Neural cell (in vitro differentiated cells): ENCODE data around the gene CHRDL2. TPM values are rescaled to one million over a fixed set of nuclear protein-coding genes. Genes with fewer than 3 reads are reported as not detected.

ENCODE experiments used
- H2AFZ ChIP-seq: fragments of 200-600, 300-800 bp; sonication (generic), shearing (Covaris generic); 2 replicates; pipeline ENCODE4 v1.6.0; 2014; ENCODE audit warnings: low read depth, mild to moderate bottlenecking, antibody characterized with exemption, low read length, moderate library complexity
- H3F3A ChIP-seq: fragments of 200-600 bp; shearing (Covaris generic); 2 replicates; pipeline ENCODE4 v1.6.1; 2016; ENCODE audit warnings: mild to moderate bottlenecking, moderate library complexity, mixed read lengths, antibody characterized with exemption, low read length; ENCODE audit not compliant: insufficient read depth, poor library complexity, severe bottlenecking
- H3K27ac ChIP-seq: fragments of 200-600, 300-800 bp; sonication (generic), shearing (Covaris generic); 2 replicates; pipeline ENCODE4 v1.5.1; 2014; ENCODE audit warnings: mild to moderate bottlenecking, low read length, moderate library complexity
- H3K27me3 ChIP-seq: fragments of 300-800, 200-600 bp; sonication (generic), shearing (Covaris generic); 2 replicates; pipeline ENCODE4 v1.6.0; 2014; ENCODE audit warnings: mild to moderate bottlenecking, low read depth, low read length, moderate library complexity; ENCODE audit not compliant: insufficient read depth
- H3K36me3 ChIP-seq: fragments of 300-800, 200-600 bp; sonication (generic), shearing (Covaris generic); 2 replicates; pipeline ENCODE4 v1.5.1; 2014; ENCODE audit warnings: mild to moderate bottlenecking, antibody characterized with exemption, low read length, moderate library complexity; ENCODE audit not compliant: insufficient read depth
- H3K4me2 ChIP-seq: fragments of 300-800, 200-600 bp; sonication (generic), shearing (Covaris generic); 2 replicates; pipeline ENCODE4 v1.6.0; 2014; ENCODE audit warnings: mild to moderate bottlenecking, low read length
- H3K4me3 ChIP-seq: fragments of 300-800, 200-600 bp; sonication (generic), shearing (Covaris generic); 2 replicates; pipeline ENCODE4 v1.5.1; 2014; ENCODE audit warnings: mild to moderate bottlenecking, low read length, moderate library complexity
- H3K79me2 ChIP-seq: fragments of 200-600 bp; shearing (Covaris generic); replicated peaks from 2 replicates; pipeline ENCODE4 v1.6.0; 2014; ENCODE audit warnings: mild to moderate bottlenecking, low read length, moderate library complexity; ENCODE audit not compliant: insufficient read depth
- H3K9ac ChIP-seq: fragments of 300-800, 200-600 bp; sonication (generic), shearing (Covaris generic); 2 replicates; pipeline ENCODE4 v1.6.1; 2016; ENCODE audit warnings: mild to moderate bottlenecking, low read length, mixed read lengths
- H3K9me2 ChIP-seq: fragments of 200-600 bp; shearing (Covaris generic); 2 replicates; pipeline ENCODE4 v1.6.1; 2016; ENCODE audit warnings: mild to moderate bottlenecking, low read length, mixed read lengths; ENCODE audit not compliant: insufficient read depth
- H3K9me3 ChIP-seq: fragments of 200-600, 300-800 bp; sonication (generic), shearing (Covaris generic); 2 replicates; pipeline ENCODE4 v1.6.1; 2016; ENCODE audit warnings: mild to moderate bottlenecking, mixed run types, low read length, moderate library complexity, mixed read lengths
- H4K20me1 ChIP-seq: fragments of 200-600 bp; shearing (Covaris generic); 2 replicates; pipeline ENCODE4 v1.6.1; 2016; ENCODE audit warnings: mild to moderate bottlenecking, mixed run types; ENCODE audit not compliant: insufficient read depth
- CTCF ChIP-seq: fragments of 450-650 bp; IDR thresholded peaks from 2 replicates; pipeline ENCODE4 v1.5.1; 2014; ENCODE audit warnings: antibody characterized with exemption, mild to moderate bottlenecking, moderate library complexity; ENCODE audit not compliant: poor library complexity, severe bottlenecking
- EP300 ChIP-seq: fragments of 450-650 bp; conservative IDR thresholded peaks from 2 replicates; pipeline ENCODE4 v1.6.1; 2014; ENCODE audit warnings: antibody characterized with exemption, mild to moderate bottlenecking, moderate library complexity; ENCODE audit not compliant: poor library complexity, severe bottlenecking
- EZH2 ChIP-seq: fragments of 200-600, 300-800 bp; shearing (Covaris generic), sonication (generic); IDR thresholded peaks from 2 replicates; pipeline ENCODE4 v1.6.1; 2014; ENCODE audit warnings: antibody characterized with exemption, low read length, borderline replicate concordance, mild to moderate bottlenecking; ENCODE audit not compliant: insufficient read depth, poor library complexity, severe bottlenecking
- MXI1 ChIP-seq: fragments of 450-650 bp; conservative IDR thresholded peaks from 2 replicates; pipeline ENCODE4 v1.6.1; 2014; ENCODE audit warnings: antibody characterized with exemption, mild to moderate bottlenecking; ENCODE audit not compliant: poor library complexity, severe bottlenecking
- POLR2AphosphoS5 ChIP-seq: IDR thresholded peaks from 2 replicates; pipeline ENCODE4 v1.6.1; 2012
- RAD21 ChIP-seq: fragments of 450-650 bp; conservative IDR thresholded peaks from 2 replicates; pipeline ENCODE4 v1.6.1; 2014; ENCODE audit warnings: antibody characterized with exemption, mild to moderate bottlenecking, moderate library complexity
- REST ChIP-seq: IDR thresholded peaks from 2 replicates; pipeline ENCODE4 v1.6.1; 2012; ENCODE audit warnings: borderline replicate concordance
- SMC3 ChIP-seq: fragments of 450-650 bp; conservative IDR thresholded peaks from 2 replicates; pipeline ENCODE4 v1.6.1; 2014; ENCODE audit warnings: antibody characterized with exemption, mild to moderate bottlenecking, moderate library complexity; ENCODE audit not compliant: poor library complexity
- TAF1 ChIP-seq: IDR thresholded peaks from 2 replicates; pipeline ENCODE4 v1.6.1; 2012; ENCODE audit warnings: low read depth
- polyA plus RNA-seq: library from polyadenylated mRNA; depleted of rRNA; stranded (reverse); fragments of >200 nt; gene quantifications from 2 replicates; pipeline ENCODE4 v1.2.3, GENCODE V29; 2014

Gene CHRDL2
- polyA plus RNA-seq, 1 donor from 2014 or later: not detected

- no peaks in the 10 kb centered on the region for H3K9me2 ChIP-seq
- no peak for TF ChIP-seq TAF1
- TF ChIP-seq SMC3: no peak
- TF ChIP-seq RAD21: no peak
- TF ChIP-seq POLR2AphosphoS5: no peak
- no peak for TF ChIP-seq REST
- TF ChIP-seq EP300: no peak
- TF ChIP-seq CTCF: no peak
- no peak for TF ChIP-seq MXI1
- no peak for TF ChIP-seq EZH2
- H3K27me3 ChIP-seq: peaks cover 45% of the 10 kb centered on the region
- no peaks in the 10 kb centered on the region for H3F3A ChIP-seq
- no peak overlapping the region for H3K4me3 ChIP-seq
- H3K79me2 ChIP-seq: no peaks in the 10 kb centered on the region
- H3K9ac ChIP-seq: no peak overlapping the region
- no peak overlapping the region for H2AFZ ChIP-seq
- H3K4me2 ChIP-seq: no peak overlapping the region
- no peaks in the 10 kb centered on the region for H3K9me3 ChIP-seq
- H3K36me3 ChIP-seq: no peaks in the 10 kb centered on the region
- H3K27ac ChIP-seq: no peak overlapping the region
- H4K20me1 ChIP-seq: no peaks in the 10 kb centered on the region
These were observed 1.8 kb downstream of the CHRDL2 start for GRCh38 chr11:74729397-74729796.

- TF ChIP-seq RAD21 (peak; percentile 81), SMC3 (peak; percentile 79), MXI1 (no peak), CTCF (peak; percentile 90)
- Histone ChIP-seq H3K79me2 (no peaks in the 10 kb centered on the region), H3K9me3 (no peaks in the 10 kb centered on the region), H3K9me2 (no peaks in the 10 kb centered on the region), H3K4me3 (no peak overlapping the region), H3K27me3 (peaks cover 33% of the 10 kb centered on the region), H4K20me1 (no peaks in the 10 kb centered on the region), H3K4me2 (no peak overlapping the region), H3K9ac (no peak overlapping the region), H3K36me3 (no peaks in the 10 kb centered on the region), H3K27ac (no peak overlapping the region), H2AFZ (no peak overlapping the region), H3F3A (no peaks in the 10 kb centered on the region)
These were observed 4.6 kb downstream of the CHRDL2 start for GRCh38 chr11:74726547-74727182.
